ENCODE results near the gene GPR132. TPM values are rescaled to one million over a fixed set of nuclear protein-coding genes. Genes with fewer than 3 reads are reported as not detected.

Gene GPR132
- polyA plus RNA-seq, 4 donors: 0.39 to 0.70 (median 0.49) TPM

- no peak for DNase-seq (ENCODE audit: low read depth in 4 of 4, low spot score in 3 of 4)
Measured at GRCh38 chr14:105063056-105063455, 2.2 kb downstream of the GPR132 start.

- DNase-seq (ENCODE audit: low read depth in 4 of 4, low spot score in 3 of 4): no peak
Measured at GRCh38 chr14:105062048-105062433, 3.2 kb downstream of the GPR132 start.

- DNase-seq (ENCODE audit: low read depth in 4 of 4, low spot score in 3 of 4): no peak
Measured at GRCh38 chr14:105061428-105062047, 3.7 kb downstream of the GPR132 start.

GRCh38 chr14:105060751-105061427 is 4.3 kb downstream of the GPR132 start:
- no peak for DNase-seq (ENCODE audit: low read depth in 4 of 4, low spot score in 3 of 4)

GRCh38 chr14:105059925-105060565 is 5.2 kb downstream of the GPR132 start:
- no peak for DNase-seq (ENCODE audit: low read depth in 4 of 4, low spot score in 3 of 4)

- no peak for DNase-seq (ENCODE audit: low read depth in 4 of 4, low spot score in 3 of 4)
Measured at GRCh38 chr14:105059035-105059924, 6.0 kb downstream of the GPR132 start.

GRCh38 chr14:105058521-105059034 is 6.7 kb downstream of the GPR132 start:
- DNase-seq (ENCODE audit: low read depth in 4 of 4, low spot score in 3 of 4): no peak

GRCh38 chr14:105056303-105056831 is 8.9 kb downstream of the GPR132 start:
- no peak for DNase-seq (ENCODE audit: low read depth in 4 of 4, low spot score in 3 of 4)

GRCh38 chr14:105055736-105056302 is 9.4 kb downstream of the GPR132 start:
- no peak for DNase-seq (ENCODE audit: low read depth in 4 of 4, low spot score in 3 of 4)

GRCh38 chr14:105055334-105055733 is 9.9 kb downstream of the GPR132 start:
- DNase-seq (ENCODE audit: low read depth in 4 of 4, low spot score in 3 of 4): no peak

GRCh38 chr14:105053996-105054395 is 11.2 kb downstream of the GPR132 start:
- no peak for DNase-seq (ENCODE audit: low read depth in 4 of 4, low spot score in 3 of 4)

- no peak for DNase-seq (ENCODE audit: low read depth in 4 of 4, low spot score in 3 of 4)
Measured at GRCh38 chr14:105053421-105053820, 11.8 kb downstream of the GPR132 start.

GRCh38 chr14:105052110-105052458 is 13.1 kb downstream of the GPR132 start:
- DNase-seq (ENCODE audit: low read depth in 4 of 4, low spot score in 3 of 4): no peak

- DNase-seq (ENCODE audit: low read depth in 4 of 4, low spot score in 3 of 4): no peak
Measured at GRCh38 chr14:105051182-105052109, 13.8 kb downstream of the GPR132 start.

- DNase-seq (ENCODE audit: low read depth in 4 of 4, low spot score in 3 of 4): no peak
Measured at GRCh38 chr14:105050551-105050897, 14.7 kb downstream of the GPR132 start.

GRCh38 chr14:105049753-105050550 is 15.3 kb downstream of the GPR132 start:
- no peak for DNase-seq (ENCODE audit: low read depth in 4 of 4, low spot score in 3 of 4)

GRCh38 chr14:105047283-105048016 is 17.8 kb downstream of the GPR132 start:
- no peak for DNase-seq (ENCODE audit: low read depth in 4 of 4, low spot score in 3 of 4)

- no peak for DNase-seq (ENCODE audit: low read depth in 4 of 4, low spot score in 3 of 4)
Measured at GRCh38 chr14:105046891-105047282, 18.3 kb downstream of the GPR132 start.

Measured in right renal pelvis (tissue), 4 donors.